Aorta (tissue), 5 donors: ENCODE data around the gene DLG4. TPM values are rescaled to one million over a fixed set of nuclear protein-coding genes. Genes with fewer than 3 reads are reported as not detected.
A peak's percentile ranks its signal among the peaks of the same experiment; 100 is the strongest.

Experiments
- ATAC-seq: fragments of 200-7000 bp; cut with Tn5 transposase; one replicate; pipeline ENCODE4 v1.9.1; 2022; ENCODE audit warnings: moderate library complexity; ENCODE audit not compliant: low FRiP score
- DNase-seq, 2 donors: peaks; one replicate each; pipeline ENCODE4 v3.0.0-alpha.2; 2020
- H3K27ac ChIP-seq, 2 donors: one replicate each; pipeline ENCODE4 v1.5.1; 2013; ENCODE audit warnings: low read length in 2 of 2, mild to moderate bottlenecking in 2 of 2, moderate library complexity in 2 of 2, control low read depth in 1 of 2, inconsistent platforms in 1 of 2, low read depth in 1 of 2
- H3K27me3 ChIP-seq, 2 donors: one replicate each; pipeline ENCODE4 v1.6.1; 2013; ENCODE audit warnings: control low read depth in 1 of 2, low read length in 1 of 2, mild to moderate bottlenecking in 1 of 2, moderate library complexity in 1 of 2; ENCODE audit not compliant: insufficient read depth in 2 of 2, control insufficient read depth in 1 of 2
- H3K36me3 ChIP-seq, 2 donors: one replicate each; pipeline ENCODE4 v1.6.1; 2013; ENCODE audit warnings: control low read depth in 1 of 2, low read length in 1 of 2, mild to moderate bottlenecking in 1 of 2; ENCODE audit not compliant: insufficient read depth in 2 of 2, control insufficient read depth in 1 of 2
- H3K4me1 ChIP-seq, 2 donors: one replicate each; pipeline ENCODE4 v1.6.1; 2013; ENCODE audit warnings: low read length in 2 of 2, control low read depth in 1 of 2, mild to moderate bottlenecking in 1 of 2, moderate library complexity in 1 of 2; ENCODE audit not compliant: insufficient read depth in 2 of 2, control insufficient read depth in 1 of 2
- H3K4me3 ChIP-seq, 2 donors: one replicate each; pipeline ENCODE4 v1.5.1; 2013; ENCODE audit warnings: low read length in 2 of 2, control low read depth in 1 of 2, mild to moderate bottlenecking in 1 of 2
- H3K9me3 ChIP-seq: one replicate; pipeline ENCODE4 v1.6.1; 2013; ENCODE audit warnings: mild to moderate bottlenecking, low read length; ENCODE audit not compliant: control insufficient read depth
- WGBS, 2 donors: extraction: QIAGEN DNeasy Blood & Tissue Kit; methylation state at CpG; one replicate each; pipeline ENCODE4 v1.1.7; 2013; 5-methylcytosine and 5-hydroxymethylcytosine counted together
- intact Hi-C, 2 donors: fragments of 100-400 bp; cut with DNase I; formaldehyde crosslinking; loops; one replicate each; pipeline versions ENCODE4 v1.14.2 to v1.15.0; 2022
- microRNA-seq, 2 donors: library from miRNA; unstranded; fragments of <30 nt; microRNA quantifications; one replicate each; pipeline ENCODE4 v1.2.0, GENCODE V29; 2020
- polyA plus RNA-seq, 2 donors: library from polyadenylated mRNA; stranded (reverse); fragments of 200-250 nt; gene quantifications; one replicate each; pipeline ENCODE4 v1.2.3, GENCODE V29; 2013
- total RNA-seq, 2 donors: library from RNA; stranded (reverse); fragmentation: NEBNext Ultra II Directional; extraction: Animal tissue kit (Norgen Biotek cat#: 25700); gene quantifications; one replicate each; pipeline ENCODE4 v1.2.1, GENCODE V29; 2021
- donor health status: healthy with polysubstance abuse.
- donor health status: Bipolar disorder and iron deficiency.
- donor health status: DM: no; HTN: no; CAD: no.
- donor health status: DM: no; HTN: no; CAD: no.
- donor health status: DM: yes; HTN: yes; CAD: no.

The DLG4 gene
- total and polyA plus RNA-seq, 4 donors, result 6.6 to 54.7 (median 19.4) TPM

DNA sequence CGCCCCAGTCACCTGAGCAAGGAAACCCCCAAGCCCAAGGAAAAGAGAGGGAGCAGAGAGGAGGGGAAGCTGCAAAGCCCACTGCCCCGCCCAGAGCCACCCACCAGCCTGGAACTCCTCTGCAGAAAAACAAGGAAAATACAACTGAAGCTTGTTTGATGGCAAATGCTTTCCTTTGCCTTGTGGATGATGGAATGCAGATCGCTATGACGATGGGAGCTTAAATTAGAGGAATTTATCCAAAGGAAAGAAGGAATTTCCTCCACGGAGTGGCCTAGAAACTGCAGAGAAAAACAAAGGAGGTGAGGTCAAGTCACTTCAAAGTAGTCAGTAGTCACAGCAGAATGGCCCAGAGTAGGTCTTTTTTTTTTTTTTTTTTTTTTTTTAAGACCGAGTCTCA lies 73.5 kb downstream of the DLG4 start:
- H3K27ac ChIP-seq, result no peak overlapping the region
- 22 to 23% methylated on average over 5 to 6 of the region's 6 CpGs for WGBS, 2 donors
- H3K27me3 ChIP-seq, result no peaks in the 10 kb centered on the region
- no peaks in the 10 kb centered on the region for H3K36me3 ChIP-seq
- H3K4me1 ChIP-seq, result no peaks in the 10 kb centered on the region
- no peak for ATAC-seq
- intact Hi-C loops, result no loop called here
- H3K4me3 ChIP-seq, result no peak overlapping the region
- H3K9me3 ChIP-seq, result no peaks in the 10 kb centered on the region
- no peak for DNase-seq

GRCh38 chr17:7144213-7144612 lies 75.4 kb downstream of the DLG4 start:
- no peak overlapping the region for H3K4me3 ChIP-seq
- no peak for ATAC-seq
- WGBS, 2 donors, result 60 to 67% methylated on average over 11 of the region's 11 CpGs
- H3K36me3 ChIP-seq, result no peaks in the 10 kb centered on the region
- DNase-seq, result peak in 1 of 2 donors; percentile 31
- H3K27me3 ChIP-seq, result peaks cover 0 to 2% of the 10 kb centered on the region in 2 donors
- H3K27ac ChIP-seq, result no peak overlapping the region
- no peaks in the 10 kb centered on the region for H3K4me1 ChIP-seq
- H3K9me3 ChIP-seq, result no peaks in the 10 kb centered on the region
- intact Hi-C loops, result no loop called here

DNA sequence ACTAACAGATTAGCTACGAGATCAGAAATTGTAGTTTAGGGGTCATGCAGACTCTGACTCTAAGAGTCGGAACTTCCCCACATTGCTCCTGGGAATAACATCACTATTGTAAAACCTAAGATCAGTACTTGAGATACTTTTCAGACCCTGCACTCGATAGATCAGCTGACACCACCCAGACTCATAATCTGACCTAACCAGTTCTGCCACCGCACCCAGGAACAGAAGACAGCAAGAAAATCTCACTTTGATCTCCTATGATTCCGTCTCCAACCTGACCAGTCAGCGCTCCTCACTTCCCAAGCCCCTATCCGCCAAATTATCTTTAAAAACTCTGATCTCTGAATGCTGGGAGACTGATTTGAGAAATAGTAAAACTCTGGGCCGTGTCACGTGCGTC lies 77.8 kb downstream of the DLG4 start:
- no peak for ATAC-seq
- no peaks in the 10 kb centered on the region for H3K36me3 ChIP-seq
- 69 to 70% methylated on average over 10 of the region's 10 CpGs for WGBS, 2 donors
- peaks cover 0 to 2% of the 10 kb centered on the region in 2 donors for H3K27me3 ChIP-seq
- no peaks in the 10 kb centered on the region for H3K9me3 ChIP-seq
- no peak overlapping the region for H3K27ac ChIP-seq
- no peak for DNase-seq
- H3K4me1 ChIP-seq, result no peaks in the 10 kb centered on the region
- intact Hi-C loops, result no loop called here
- H3K4me3 ChIP-seq, result no peak overlapping the region

DNA sequence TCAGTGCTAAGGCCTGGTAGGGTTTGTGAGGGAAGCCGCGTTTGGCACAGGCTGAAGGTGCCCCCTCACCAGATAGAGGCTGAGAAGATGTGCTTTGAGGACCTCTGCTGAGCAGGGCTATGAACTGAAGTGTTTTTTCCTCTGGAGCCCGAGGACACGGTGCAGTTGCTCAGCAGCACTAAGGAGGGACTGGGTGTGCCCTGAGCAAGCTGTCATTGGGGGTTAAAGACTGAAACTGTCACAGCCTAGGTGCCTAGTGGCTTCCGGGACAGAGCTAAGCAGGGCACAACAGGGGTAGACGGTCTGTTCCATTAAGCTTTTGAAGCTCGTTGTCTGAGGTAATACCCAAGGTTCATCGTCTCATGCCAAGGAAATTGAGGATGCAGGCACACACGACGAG lies 80.2 kb downstream of the DLG4 start:
- H3K27ac ChIP-seq, result no peak overlapping the region
- ATAC-seq, result no peak
- no peak for DNase-seq
- intact Hi-C loops, result loop anchor here in 1 of 2 donors (10.0 kb wide), 1 partner anchor 225 kb away; no protein-coding TSS in a partner anchor
- no peak overlapping the region for H3K4me3 ChIP-seq
- no peaks in the 10 kb centered on the region for H3K36me3 ChIP-seq
- H3K27me3 ChIP-seq, result peaks cover 0 to 2% of the 10 kb centered on the region in 2 donors
- H3K4me1 ChIP-seq, result no peaks in the 10 kb centered on the region
- 59 to 64% methylated on average over 10 of the region's 10 CpGs for whole genome bisulfite sequencing, 2 donors
- H3K9me3 ChIP-seq, result no peaks in the 10 kb centered on the region

DNA sequence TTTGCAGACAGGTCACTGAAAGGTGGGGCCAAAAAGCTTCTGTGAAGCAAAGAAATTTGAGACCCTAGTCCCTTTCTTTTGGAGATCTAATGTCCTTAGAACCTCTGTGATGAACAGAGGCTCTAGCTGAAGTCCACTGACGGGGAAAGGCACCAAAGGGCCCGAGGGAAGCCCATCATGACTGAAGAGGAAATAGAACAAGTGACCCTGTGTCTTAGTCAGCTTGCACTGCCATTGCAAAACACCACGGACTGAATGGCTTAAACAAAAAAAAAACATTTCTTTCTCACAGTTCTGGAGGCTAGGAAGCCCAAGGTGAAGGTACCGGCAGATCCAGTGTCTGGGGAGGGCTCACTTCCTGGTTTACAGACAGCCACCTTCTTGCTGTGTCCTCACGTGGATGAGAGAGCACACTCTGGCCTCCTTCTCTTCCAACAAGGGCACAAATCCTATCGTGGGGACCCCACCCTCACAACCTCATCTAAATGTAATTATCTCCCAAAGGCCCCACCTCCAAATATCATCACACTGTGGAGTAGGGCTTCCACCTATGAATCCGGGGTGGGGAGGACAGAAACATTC lies 80.7 kb downstream of the DLG4 start:
- ATAC-seq, result no peak
- Histone ChIP-seq H3K4me3 (no peak overlapping the region), H3K27ac (no peak overlapping the region), H3K4me1 (no peaks in the 10 kb centered on the region), H3K9me3 (no peaks in the 10 kb centered on the region), H3K36me3 (no peaks in the 10 kb centered on the region), H3K27me3 (peaks cover 0 to 2% of the 10 kb centered on the region in 2 donors)
- 58 to 65% methylated on average over 7 of the region's 7 CpGs for WGBS, 2 donors
- intact Hi-C loops, result loop anchor here in 1 of 2 donors (10.0 kb wide), 1 partner anchor 224 kb away; no protein-coding TSS in a partner anchor
- no peak for DNase-seq

DNA sequence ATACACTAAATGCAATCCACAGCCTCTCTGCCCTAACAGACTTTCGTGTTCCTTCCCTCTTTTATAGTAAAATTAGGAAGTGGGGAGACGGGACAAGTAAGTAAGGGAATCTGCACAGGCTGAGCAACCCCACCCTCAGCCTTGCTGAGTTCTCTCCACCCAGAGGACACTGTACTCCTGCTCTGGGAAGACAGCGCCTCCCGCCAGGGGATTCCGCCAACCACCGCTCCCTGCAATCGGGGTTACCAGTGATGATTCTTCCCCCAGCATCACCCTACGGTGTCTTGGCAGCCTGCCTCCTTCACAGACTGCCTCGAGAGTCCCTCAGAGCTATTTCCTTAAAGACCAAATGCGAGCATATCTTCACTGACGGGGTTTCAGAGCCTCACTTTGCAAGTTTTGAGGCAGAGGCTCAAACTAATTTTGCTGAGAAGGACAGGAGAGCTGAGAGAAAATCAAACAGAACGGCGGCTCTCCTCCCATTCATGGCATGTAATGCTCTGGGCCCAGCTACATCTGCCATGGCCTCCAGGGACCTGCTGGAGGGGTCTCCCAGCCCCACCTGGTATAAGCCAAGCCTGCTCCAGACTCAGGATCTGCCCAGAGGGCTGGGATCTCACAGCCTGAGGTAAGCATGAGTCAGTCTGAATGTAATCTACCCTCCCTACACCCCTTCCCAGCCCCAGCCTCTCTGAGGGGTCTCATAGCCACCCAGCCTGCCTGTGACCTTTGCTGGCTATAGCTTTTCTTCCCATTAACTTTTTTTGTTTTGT lies 82.3 kb downstream of the DLG4 start:
- H3K27me3 ChIP-seq, result peaks cover 0 to 2% of the 10 kb centered on the region in 2 donors
- DNase-seq, result peak in 1 of 2 donors; percentile 76
- H3K9me3 ChIP-seq, result no peaks in the 10 kb centered on the region
- no peak overlapping the region for H3K27ac ChIP-seq
- no peaks in the 10 kb centered on the region for H3K36me3 ChIP-seq
- H3K4me1 ChIP-seq, result no peaks in the 10 kb centered on the region
- ATAC-seq, result no peak
- H3K4me3 ChIP-seq, result no peak overlapping the region
- WGBS, 2 donors, result 40 to 46% methylated on average over 13 of the region's 13 CpGs
- intact Hi-C loops, result loop anchor here in 1 of 2 donors (2.0 to 10.0 kb wide), 2 partner anchors 85 to 223 kb away; no protein-coding TSS in a partner anchor

Small RNAs within 50 kb of the gene (microRNA-seq; reads per million reads assigned to microRNA genes)
- gene MIR324, result 599 to 1,095 reads per million in 2 donors

Other genes with a start within 250 kb of the DLG4 start
Only the 30 nearest of the 33 such genes appear.
- gene RNASEK, start 207.2 kb downstream of the DLG4 start, total RNA-seq, result 100 to 1,000 TPM; 157 to 163 TPM
- 100 to 1,000 TPM; 390 to 401 TPM for gene RNASEK, start 207.2 kb downstream of the DLG4 start, polyA plus RNA-seq
- 10 to 100 TPM; 16.4 to 31.4 TPM for gene BCL6B, start 196.8 kb downstream of the DLG4 start, total RNA-seq
- 1 to 10 TPM in 1 of 2 donors, under 1 TPM in 1; 0.63 to 1.3 TPM for gene BCL6B, start 196.8 kb downstream of the DLG4 start, polyA plus RNA-seq
- 1 to 10 TPM; 1.3 to 2.5 TPM for gene SLC16A13, start 183.8 kb downstream of the DLG4 start, total RNA-seq
- gene SLC16A13, start 183.8 kb downstream of the DLG4 start, polyA plus RNA-seq, result 1 to 10 TPM in 1 of 2 donors, not detected in 1; 1.0 TPM
- gene SLC16A11, start 175.7 kb downstream of the DLG4 start, total RNA-seq, result 1 to 10 TPM in 1 of 2 donors, under 1 TPM in 1; 0.26 to 1.3 TPM
- not detected for gene SLC16A11, start 175.7 kb downstream of the DLG4 start, polyA plus RNA-seq
- 10 to 100 TPM in 1 of 2 donors, 1 to 10 TPM in 1; 7.7 to 29.1 TPM for gene CLEC10A, start 139.6 kb downstream of the DLG4 start, total RNA-seq
- 1 to 10 TPM; 1.9 to 2.4 TPM for gene CLEC10A, start 139.6 kb downstream of the DLG4 start, polyA plus RNA-seq
- 1 to 10 TPM in 1 of 2 donors, under 1 TPM in 1; 0.75 to 1.6 TPM for gene ASGR2, start 105.0 kb downstream of the DLG4 start, total RNA-seq
- gene ASGR2, start 105.0 kb downstream of the DLG4 start, polyA plus RNA-seq, result under 1 TPM in 1 of 2 donors, not detected in 1; 0.15 TPM
- gene ASGR1, start 40.5 kb downstream of the DLG4 start, total RNA-seq, result 1 to 10 TPM; 2.6 to 3.9 TPM
- gene ASGR1, start 40.5 kb downstream of the DLG4 start, polyA plus RNA-seq, result 1 to 10 TPM; 2.0 to 5.4 TPM
- gene ACADVL, start 102 bp upstream of the DLG4 start, total RNA-seq, result 100 to 1,000 TPM; 387 to 486 TPM
- 1,000 to 10,000 TPM in 1 of 2 donors, 100 to 1,000 TPM in 1; 159 to 1,724 TPM for gene ACADVL, start 102 bp upstream of the DLG4 start, polyA plus RNA-seq
- 10 to 100 TPM; 25.2 to 45.6 TPM for gene DVL2, start 14.7 kb upstream of the DLG4 start, total RNA-seq
- 10 to 100 TPM; 10.0 to 25.0 TPM for gene DVL2, start 14.7 kb upstream of the DLG4 start, polyA plus RNA-seq
- 10 to 100 TPM; 24.4 to 30.8 TPM for gene PHF23, start 19.6 kb upstream of the DLG4 start, total RNA-seq
- 10 to 100 TPM; 19.2 to 28.4 TPM for gene PHF23, start 19.6 kb upstream of the DLG4 start, polyA plus RNA-seq
- gene GABARAP, start 22.6 kb upstream of the DLG4 start, total RNA-seq, result 100 to 1,000 TPM; 405 to 430 TPM
- gene GABARAP, start 22.6 kb upstream of the DLG4 start, polyA plus RNA-seq, result 100 to 1,000 TPM; 801 to 895 TPM
- gene CTDNEP1, start 31.9 kb upstream of the DLG4 start, total RNA-seq, result 100 to 1,000 TPM in 1 of 2 donors, 10 to 100 TPM in 1; 92.9 to 105 TPM
- gene CTDNEP1, start 31.9 kb upstream of the DLG4 start, polyA plus RNA-seq, result 100 to 1,000 TPM; 112 to 113 TPM
- 10 to 100 TPM; 26.6 to 31.0 TPM for gene ELP5, start 32.4 kb upstream of the DLG4 start, total RNA-seq
- 10 to 100 TPM; 26.7 to 51.1 TPM for gene ELP5, start 32.4 kb upstream of the DLG4 start, polyA plus RNA-seq
- gene CLDN7, start 42.6 kb upstream of the DLG4 start, total RNA-seq, result 1 to 10 TPM; 3.3 to 9.9 TPM
- 10 to 100 TPM in 1 of 2 donors, 1 to 10 TPM in 1; 1.1 to 37.6 TPM for gene CLDN7, start 42.6 kb upstream of the DLG4 start, polyA plus RNA-seq
- gene SLC2A4, start 61.9 kb upstream of the DLG4 start, total RNA-seq, result 1 to 10 TPM; 2.5 to 3.9 TPM
- 1 to 10 TPM in 1 of 2 donors, under 1 TPM in 1; 0.63 to 1.6 TPM for gene SLC2A4, start 61.9 kb upstream of the DLG4 start, polyA plus RNA-seq
- gene YBX2, start 74.8 kb upstream of the DLG4 start, total RNA-seq, result under 1 TPM; 0.10 to 0.60 TPM
- 1 to 10 TPM in 1 of 2 donors, not detected in 1; 5.6 TPM for gene YBX2, start 74.8 kb upstream of the DLG4 start, polyA plus RNA-seq
- gene EIF5A, start 87.8 kb upstream of the DLG4 start, total RNA-seq, result 100 to 1,000 TPM; 198 to 280 TPM
- 100 to 1,000 TPM; 223 to 232 TPM for gene EIF5A, start 87.8 kb upstream of the DLG4 start, polyA plus RNA-seq
- gene GPS2, start 95.5 kb upstream of the DLG4 start, total RNA-seq, result 10 to 100 TPM; 49.5 to 55.6 TPM
- gene GPS2, start 95.5 kb upstream of the DLG4 start, polyA plus RNA-seq, result 10 to 100 TPM; 55.0 to 99.1 TPM
- 10 to 100 TPM; 24.5 to 36.7 TPM for gene NEURL4, start 109.5 kb upstream of the DLG4 start, total RNA-seq
- gene NEURL4, start 109.5 kb upstream of the DLG4 start, polyA plus RNA-seq, result 10 to 100 TPM in 1 of 2 donors, 1 to 10 TPM in 1; 7.3 to 52.8 TPM
- gene ACAP1, start 116.7 kb upstream of the DLG4 start, total RNA-seq, result 10 to 100 TPM; 18.6 to 21.8 TPM
- gene ACAP1, start 116.7 kb upstream of the DLG4 start, polyA plus RNA-seq, result 10 to 100 TPM in 1 of 2 donors, 1 to 10 TPM in 1; 6.5 to 10.8 TPM
- gene KCTD11, start 132.3 kb upstream of the DLG4 start, total RNA-seq, result 10 to 100 TPM; 12.4 to 15.8 TPM
- 10 to 100 TPM; 11.0 to 11.4 TPM for gene KCTD11, start 132.3 kb upstream of the DLG4 start, polyA plus RNA-seq
- not detected for gene TMEM95, start 135.3 kb upstream of the DLG4 start, total RNA-seq
- gene TMEM95, start 135.3 kb upstream of the DLG4 start, polyA plus RNA-seq, result not detected
- 1 to 10 TPM; 2.4 to 6.6 TPM for gene TNK1, start 161.3 kb upstream of the DLG4 start, total RNA-seq
- 1 to 10 TPM; 1.9 to 3.1 TPM for gene TNK1, start 161.3 kb upstream of the DLG4 start, polyA plus RNA-seq
- gene PLSCR3, start 174.7 kb upstream of the DLG4 start, total RNA-seq, result 10 to 100 TPM; 41.2 to 43.1 TPM
- 10 to 100 TPM; 20.5 to 70.8 TPM for gene PLSCR3, start 174.7 kb upstream of the DLG4 start, polyA plus RNA-seq
- 10 to 100 TPM; 35.0 to 40.1 TPM for gene TMEM256, start 184.3 kb upstream of the DLG4 start, total RNA-seq
- 100 to 1,000 TPM; 134 to 224 TPM for gene TMEM256, start 184.3 kb upstream of the DLG4 start, polyA plus RNA-seq
- gene NLGN2, start 188.0 kb upstream of the DLG4 start, total RNA-seq, result 10 to 100 TPM; 32.9 to 49.9 TPM
- 10 to 100 TPM in 1 of 2 donors, 1 to 10 TPM in 1; 2.4 to 28.8 TPM for gene NLGN2, start 188.0 kb upstream of the DLG4 start, polyA plus RNA-seq
- gene SPEM1, start 200.5 kb upstream of the DLG4 start, total RNA-seq, result not detected
- not detected for gene SPEM1, start 200.5 kb upstream of the DLG4 start, polyA plus RNA-seq
- not detected for gene SPEM2, start 205.8 kb upstream of the DLG4 start, total RNA-seq
- gene SPEM2, start 205.8 kb upstream of the DLG4 start, polyA plus RNA-seq, result not detected
- gene SPEM3, start 209.0 kb upstream of the DLG4 start, total RNA-seq, result not detected
- not detected for gene SPEM3, start 209.0 kb upstream of the DLG4 start, polyA plus RNA-seq
- gene TMEM102, start 215.6 kb upstream of the DLG4 start, total RNA-seq, result 1 to 10 TPM; 3.6 to 5.1 TPM
- 1 to 10 TPM; 1.8 to 2.7 TPM for gene TMEM102, start 215.6 kb upstream of the DLG4 start, polyA plus RNA-seq